H1 (cell line): ENCODE data around the gene ATP6V1B1. TPM values are rescaled to one million over a fixed set of nuclear protein-coding genes. Genes with fewer than 3 reads are reported as not detected.

Experiments
- CTCF ChIA-PET: fragments of 300-600 bp; sonication (Branson Sonifier 250); formaldehyde crosslinking; loops from one replicate; lab custom pipeline; 2021; ENCODE audit not compliant: partially characterized antibody; lab: Charles Lee
- POLR2A ChIA-PET: fragments of 300-600 bp; sonication (Branson Sonifier 250); formaldehyde crosslinking; loops from one replicate; lab custom pipeline; 2021; ENCODE audit warnings: inconsistent platforms; ENCODE audit not compliant: partially characterized antibody; lab: Charles Lee
- DNase-seq, 2 experiments: peaks; one replicate each; pipeline versions ENCODE4 v3.0.0 to v3.0.0-alpha.2; 2010 to 2022; ENCODE audit warnings: low spot score in 2 of 2, low read depth in 1 of 2, mixed read lengths in 1 of 2
- FAIRE-seq: peaks from 2 replicates; lab custom pipeline; 2011; peaks lifted over from hg19 to GRCh38; lab: Jason Lieb, UNC
- H2AFZ ChIP-seq: 2 replicates; pipeline ENCODE4 v1.8.1; 2012; ENCODE audit warnings: low read length, inconsistent platforms
- H2AK5ac ChIP-seq: 2 replicates; pipeline ENCODE4 v1.6.1; 2013; ENCODE audit warnings: low read depth, low read length
- H2BK120ac ChIP-seq: replicated peaks from 2 replicates; pipeline ENCODE3; 2013; ENCODE audit warnings: low read depth, low read length, inconsistent platforms
- H2BK12ac ChIP-seq: 2 replicates; pipeline ENCODE4 v1.6.1; 2013; ENCODE audit warnings: low read depth, low read length
- H2BK15ac ChIP-seq: 2 replicates; pipeline ENCODE4 v1.6.1; 2013; ENCODE audit warnings: low read length
- H2BK20ac ChIP-seq: 2 replicates; pipeline ENCODE4 v1.6.1; 2013; ENCODE audit warnings: low read length
- H2BK5ac ChIP-seq: 2 replicates; pipeline ENCODE4 v1.6.1; 2013; ENCODE audit warnings: low read depth, low read length
- H3K14ac ChIP-seq: 2 replicates; pipeline ENCODE4 v1.6.1; 2013; ENCODE audit warnings: inconsistent platforms; ENCODE audit not compliant: insufficient read length
- H3K18ac ChIP-seq: 2 replicates; pipeline ENCODE4 v1.6.1; 2013; ENCODE audit warnings: low read length; ENCODE audit errors: extremely low read depth
- H3K23ac ChIP-seq: 2 replicates; pipeline ENCODE4 v1.6.1; 2013; ENCODE audit warnings: inconsistent platforms; ENCODE audit not compliant: insufficient read length
- H3K23me2 ChIP-seq: 2 replicates; pipeline ENCODE4 v1.6.1; 2013; ENCODE audit warnings: low read depth, low read length
- H3K27ac ChIP-seq: 2 replicates; pipeline ENCODE4 v1.6.1; 2011; ENCODE audit warnings: low read depth, low read length, inconsistent platforms
- H3K27me3 ChIP-seq, 4 experiments: replicated peaks in 1 of 4; 1 replicate in 1 of 4; 2 replicates in 3 of 4; pipeline versions ENCODE4 v1.6.1 to v1.8.1; 2011 to 2013; ENCODE audit warnings: low read length in 3 of 4, mild to moderate bottlenecking in 3 of 4, inconsistent platforms in 2 of 4, mixed read lengths in 2 of 4, moderate library complexity in 1 of 4; ENCODE audit not compliant: control insufficient read depth in 3 of 4, insufficient read depth in 3 of 4; ENCODE audit errors: extremely low read depth in 1 of 4
- H3K36me3 ChIP-seq, 4 experiments: 2 replicates each; pipeline versions ENCODE4 v1.6.1 to v1.8.1; 2011 to 2013; ENCODE audit warnings: mild to moderate bottlenecking in 4 of 4, low read length in 3 of 4, moderate library complexity in 2 of 4, control low read depth in 1 of 4, inconsistent platforms in 1 of 4; ENCODE audit not compliant: insufficient read depth in 4 of 4, control insufficient read depth in 2 of 4
- H3K4ac ChIP-seq: replicated peaks from 2 replicates; pipeline ENCODE3; 2013; ENCODE audit warnings: low read length, low read depth, mixed read lengths, inconsistent platforms; ENCODE audit not compliant: insufficient read length
- H3K4me1 ChIP-seq, 4 experiments: replicated peaks in 1 of 4; 1 replicate in 1 of 4; 2 replicates in 3 of 4; pipeline versions ENCODE4 v1.6.1 to v1.8.1; 2011 to 2013; ENCODE audit warnings: low read length in 3 of 4, inconsistent platforms in 2 of 4, mixed read lengths in 1 of 4; ENCODE audit not compliant: insufficient read depth in 4 of 4, control insufficient read depth in 3 of 4
- H3K4me2 ChIP-seq, 2 experiments: 2 replicates each; pipeline versions ENCODE4 v1.6.1 to v1.8.1; 2011 to 2013; ENCODE audit warnings: low read depth in 2 of 2, low read length in 2 of 2, control low read depth in 1 of 2, inconsistent platforms in 1 of 2, mild to moderate bottlenecking in 1 of 2; ENCODE audit not compliant: insufficient read depth in 1 of 2
- H3K4me3 ChIP-seq, 4 experiments: fragments of 200-600, 300-600 bp in 1 of 4; sonication (generic), shearing (Covaris generic), sonication (Bioruptor Twin) in 1 of 4; 2 replicates each; pipeline versions ENCODE4 v1.5.1 to v1.8.1; 2011 to 2016; ENCODE audit warnings: low read length in 4 of 4, low read depth in 3 of 4, control low read depth in 2 of 4, inconsistent platforms in 2 of 4, mild to moderate bottlenecking in 2 of 4, mixed read lengths in 1 of 4, moderate library complexity in 1 of 4; ENCODE audit not compliant: insufficient read depth in 2 of 4; ENCODE audit errors: extremely low read depth in 1 of 4
- H3K56ac ChIP-seq: replicated peaks from 2 replicates; pipeline ENCODE3; 2013; ENCODE audit warnings: low read depth, mild to moderate bottlenecking, mixed read lengths, low read length, inconsistent platforms; ENCODE audit not compliant: insufficient read length
- H3K79me1 ChIP-seq: 2 replicates; pipeline ENCODE4 v1.6.1; 2013; ENCODE audit warnings: low read depth, low read length, control low read depth
- H3K79me2 ChIP-seq, 2 experiments: 2 replicates each; pipeline versions ENCODE4 v1.6.1 to v1.8.1; 2012 to 2013; ENCODE audit warnings: low read length in 2 of 2, mild to moderate bottlenecking in 2 of 2, inconsistent platforms in 1 of 2; ENCODE audit not compliant: insufficient read depth in 2 of 2, control insufficient read depth in 1 of 2
- H3K9ac ChIP-seq, 4 experiments: replicated peaks in 1 of 4; 1 replicate in 1 of 4; 2 replicates in 3 of 4; pipeline versions ENCODE4 v1.6.1 to v1.8.1; 2011 to 2013; ENCODE audit warnings: low read depth in 3 of 4, low read length in 3 of 4, control low read depth in 2 of 4, mild to moderate bottlenecking in 2 of 4, moderate library complexity in 2 of 4, inconsistent platforms in 1 of 4; ENCODE audit errors: extremely low read depth in 1 of 4
- H3K9me3 ChIP-seq, 2 experiments: 2 replicates each; pipeline versions ENCODE4 v1.6.1 to v1.8.1; 2012 to 2013; ENCODE audit warnings: mild to moderate bottlenecking in 2 of 2, moderate library complexity in 2 of 2, control low read depth in 1 of 2, inconsistent platforms in 1 of 2, low read depth in 1 of 2, low read length in 1 of 2, mixed read lengths in 1 of 2; ENCODE audit not compliant: insufficient read depth in 2 of 2
- H4K20me1 ChIP-seq, 2 experiments: replicated peaks in 1 of 2; 2 replicates each; pipeline versions ENCODE3 to v1.8.1; 2011 to 2013; ENCODE audit warnings: inconsistent platforms in 2 of 2, low read length in 2 of 2, mild to moderate bottlenecking in 1 of 2; ENCODE audit not compliant: insufficient read depth in 2 of 2, control insufficient read depth in 1 of 2
- H4K5ac ChIP-seq: 2 replicates; pipeline ENCODE4 v1.6.1; 2013; ENCODE audit warnings: low read length, low read depth, mixed read lengths, inconsistent platforms; ENCODE audit not compliant: insufficient read length
- H4K8ac ChIP-seq: 2 replicates; pipeline ENCODE4 v1.8.0; 2013; ENCODE audit warnings: mild to moderate bottlenecking, moderate library complexity, low read length, inconsistent platforms; ENCODE audit not compliant: insufficient read depth; ENCODE audit errors: extremely low read depth
- H4K91ac ChIP-seq: replicated peaks from 2 replicates; pipeline ENCODE3; 2013; ENCODE audit warnings: low read length, mixed read lengths, inconsistent platforms; ENCODE audit not compliant: insufficient read length
- BCL11A ChIP-seq, 2 experiments: IDR thresholded peaks; one replicate each; pipeline ENCODE4 v1.6.1; 2011; ENCODE audit warnings: low read depth in 2 of 2, low read length in 2 of 2, mild to moderate bottlenecking in 2 of 2
- CEBPB ChIP-seq: IDR thresholded peaks from 2 replicates; pipeline ENCODE4 v1.6.1; 2012; ENCODE audit warnings: low read depth, low read length
- EP300 ChIP-seq, 2 experiments: IDR thresholded peaks; 1 replicate in 1 of 2; 2 replicates in 1 of 2; pipeline ENCODE4 v1.6.1; 2011 to 2012; ENCODE audit warnings: low read depth in 2 of 2, low read length in 2 of 2, mild to moderate bottlenecking in 2 of 2, borderline replicate concordance in 1 of 2, inconsistent platforms in 1 of 2, moderate library complexity in 1 of 2
- KDM1A ChIP-seq: fragments of 200-600, 300-600 bp; sonication (generic); IDR thresholded peaks from 2 replicates; pipeline ENCODE4 v1.7.1; 2016; ENCODE audit warnings: mild to moderate bottlenecking, low read length, borderline replicate concordance
- MAX ChIP-seq: IDR thresholded peaks from 2 replicates; pipeline ENCODE4 v1.6.1; 2012; ENCODE audit warnings: inconsistent platforms
- RAD21 ChIP-seq, 2 experiments: IDR thresholded peaks in 1 of 2; conservative IDR thresholded peaks in 1 of 2; 2 replicates each; pipeline ENCODE4 v1.6.1; 2011; ENCODE audit warnings: low read depth in 2 of 2, low read length in 2 of 2, improper control_type of control experiment in 1 of 2, inconsistent platforms in 1 of 2, mild to moderate bottlenecking in 1 of 2, moderate library complexity in 1 of 2
- RXRA ChIP-seq: IDR thresholded peaks from 2 replicates; pipeline ENCODE4 v1.6.1; 2011; ENCODE audit warnings: low read depth, mild to moderate bottlenecking, low read length, moderate library complexity; ENCODE audit not compliant: insufficient read depth
- TAF1 ChIP-seq: IDR thresholded peaks from 2 replicates; pipeline ENCODE4 v1.6.1; 2011; ENCODE audit warnings: mild to moderate bottlenecking, low read depth, low read length
- YY1 ChIP-seq: IDR thresholded peaks from 2 replicates; pipeline ENCODE4 v1.6.1; 2011; ENCODE audit warnings: low read depth, mild to moderate bottlenecking, low read length
- WGBS, 2 experiments: shearing (Covaris generic) in 1 of 2; methylation state at CpG; one replicate each; pipeline versions ENCODE4 v1.1.6 to v1.1.7; 2013 to 2015; ENCODE audit warnings: low lambda C conversion rate in 2 of 2, mixed read lengths in 2 of 2, inconsistent platforms in 1 of 2, low coverage in 1 of 2, missing lambda C conversion rate in 1 of 2; ENCODE audit not compliant: insufficient replicate concordance in 2 of 2, insufficient coverage in 1 of 2, insufficient read length in 1 of 2; ENCODE audit errors: extremely low coverage in 1 of 2, missing lambda C conversion rate in 1 of 2; 5-methylcytosine and 5-hydroxymethylcytosine counted together
- polyA plus RNA-seq, 7 experiments: library from polyadenylated mRNA; depleted of rRNA in 3 of 7; stranded (reverse) in 5 of 7; unstranded in 2 of 7; fragments of >200 nt in 5 of 7; fragments of 200-250 nt in 2 of 7; gene quantifications; 1 replicate in 5 of 7; 2 replicates in 1 of 7; 4 replicates in 1 of 7; pipeline versions ENCODE4 v1.2.1 to v1.2.3, GENCODE V29; 2011 to 2013; ENCODE audit warnings: missing spikeins in 2 of 7, mixed read lengths in 2 of 7
- total RNA-seq: library from RNA; stranded (reverse); fragmentation: NEBNext Ultra II Directional; extraction: Animal tissue kit (Norgen Biotek cat#: 25700); gene quantifications from 2 replicates; pipeline ENCODE4 v1.2.1, GENCODE V29; 2021

The ATP6V1B1 gene
- total and polyA plus RNA-seq, 2 of the 8 experiments (the other 6 are each of a cell fraction or from before 2014, with no cell fraction given): not detected

- DNase-seq: no peak
- no peak overlapping the region for H4K5ac ChIP-seq
- H3K36me3 ChIP-seq: no peaks in the 10 kb centered on the region
Measured at GRCh38 chr2:71008342-71008741, 72.6 kb downstream of the ATP6V1B1 start.

More at GRCh38 chr2:71008342-71008741, 72.6 kb downstream of the ATP6V1B1 start:
- Histone ChIP-seq H4K91ac (no peak overlapping the region), H2BK15ac (no peak overlapping the region), H3K27ac (no peak overlapping the region), H3K4me2 (no peak overlapping the region), H3K4me3 (no peak overlapping the region), H3K79me2 (no peaks in the 10 kb centered on the region), H3K79me1 (no peaks in the 10 kb centered on the region), H2BK120ac (no peak overlapping the region), H3K9me3 (no peaks in the 10 kb centered on the region), H2BK12ac (no peak overlapping the region; the same call in 1 of the 2 replicates), H2AFZ (no peak overlapping the region), H3K4me1 (no peaks in the 10 kb centered on the region), H2BK20ac (no peak overlapping the region), H3K9ac (no peak overlapping the region; a peak in 1 of 7 replicates), H3K56ac (no peak overlapping the region), H4K8ac (peak overlapping the region; percentile 57), H2BK5ac (no peak overlapping the region), H3K18ac (no peak overlapping the region), H3K23ac (no peak overlapping the region), H3K4ac (peak overlapping the region; percentile 53), H4K20me1 (no peaks in the 10 kb centered on the region), H2AK5ac (no peak overlapping the region), H3K27me3 (no peaks in the 10 kb centered on the region; a peak in 1 of 7 replicates), H3K23me2 (no peaks in the 10 kb centered on the region), H3K14ac (no peak overlapping the region)
- no peak for FAIRE-seq
- CTCF ChIA-PET: interaction anchor here (0.6 to 3.1 kb wide), 9 partner anchors 8 to 148 kb away, joined by 3 to 21 read pairs (median 4); no protein-coding TSS in a partner anchor
- POLR2A ChIA-PET: interaction anchor here (1.4 kb wide), 1 partner anchor 60 kb away, joined by 3 read pairs; the partner anchor contains the start of gene NAGK
- TF ChIP-seq YY1 (no peak), EP300 (IDR thresholded peaks at IDR 0.05; ENCODE audit: borderline replicate concordance in 1 of 2, low read depth in 2 of 2, low read length in 2 of 2) (no peak), MAX (no peak), TAF1 (no peak), RAD21 (IDR thresholded peaks at IDR 0.05 in 1 of 2, conservative IDR thresholded peaks at IDR 0.05 in 1 of 2; ENCODE audit: low read depth in 2 of 2, low read length in 2 of 2) (no peak), RXRA (no peak), KDM1A (no peak), CEBPB (no peak), BCL11A (IDR thresholded peaks at IDR 0.05; ENCODE audit: low read depth in 2 of 2, low read length in 2 of 2) (no peak)
- 90% methylated on average over 13 of the region's 13 CpGs; no CpG with 5 or more reads in 1 of the 2 experiments for WGBS, 2 experiments
